ENCODE measurements around the gene MACO1.

The MACO1 gene

DNA sequence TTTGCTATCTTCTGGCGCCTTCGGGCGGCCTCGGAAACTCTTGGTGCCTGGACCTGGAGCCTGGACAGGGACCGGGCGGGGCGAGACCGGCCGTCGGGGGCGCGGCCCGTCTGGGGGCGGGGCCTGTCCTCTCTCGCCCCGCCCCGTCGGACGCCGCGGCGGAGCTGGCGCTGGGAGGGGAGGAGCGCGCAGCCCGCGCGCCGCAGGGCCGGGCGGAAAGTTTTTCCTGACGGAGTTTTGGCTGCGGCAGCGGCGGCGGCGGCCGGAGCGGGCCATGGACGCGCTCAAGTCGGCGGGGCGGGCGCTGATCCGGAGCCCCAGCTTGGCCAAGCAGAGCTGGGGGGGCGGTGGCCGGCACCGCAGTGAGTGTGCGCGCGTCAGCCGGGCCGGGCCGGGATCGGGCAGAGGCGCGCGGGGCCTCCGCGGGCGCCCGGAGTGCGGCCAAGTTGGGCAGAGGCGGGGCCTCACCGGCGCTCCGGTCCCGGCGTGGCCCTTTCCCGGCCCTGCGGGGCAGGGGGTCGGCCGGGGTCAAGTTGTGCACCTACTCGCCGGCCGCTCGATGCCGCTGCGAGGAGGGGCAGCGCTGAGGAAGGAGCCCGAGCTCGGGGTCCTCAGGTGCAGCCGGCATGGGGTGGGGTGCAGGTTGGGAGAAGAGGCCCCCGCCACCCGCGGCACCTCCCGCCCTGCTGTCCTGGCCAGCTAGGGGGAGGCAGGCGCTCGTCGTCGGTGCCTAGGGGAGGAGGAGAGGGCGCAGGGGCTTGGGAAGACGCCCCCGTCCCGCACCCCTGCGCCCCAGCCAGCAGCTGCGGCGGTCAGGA is 112.9 kb downstream of the MACO1 start, which contains the start of gene LDLRAP1:
LDLRAP1 (plus strand) TSS at position 182 of the 818 bp plus-strand sequence; CDS start at position 275, 93 bp downstream.
- DNase-seq (peak; percentile 76), ATAC-seq (peak; percentile 83)

DNA sequence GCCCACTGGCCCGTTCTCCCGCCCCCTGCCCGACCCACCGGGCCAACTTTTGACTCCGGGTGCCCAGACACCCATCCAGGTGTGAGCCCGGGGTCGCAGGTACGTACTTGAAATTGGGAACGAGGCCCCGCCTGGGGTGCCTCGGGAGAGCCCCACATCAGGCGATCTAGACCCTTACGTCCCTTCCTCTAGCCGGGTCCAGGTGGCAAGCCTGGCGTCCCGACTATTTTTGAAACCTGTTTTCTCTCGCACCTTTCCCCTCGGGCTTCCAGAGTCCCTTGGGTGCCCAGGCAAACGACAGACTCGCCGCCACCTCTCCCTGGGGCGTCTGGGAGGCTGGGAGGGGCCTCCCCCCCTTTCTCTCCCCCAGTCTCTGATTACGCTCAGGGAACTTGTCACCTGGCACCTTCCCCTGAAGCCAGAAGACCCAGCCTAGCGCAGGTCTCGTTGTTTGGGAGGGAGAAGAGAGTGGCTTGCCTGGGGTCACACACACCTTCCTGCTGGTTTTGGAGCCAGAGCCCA is 113.6 kb downstream of the MACO1 start:
- no peak for ATAC-seq
- DNase-seq, result no peak

DNA sequence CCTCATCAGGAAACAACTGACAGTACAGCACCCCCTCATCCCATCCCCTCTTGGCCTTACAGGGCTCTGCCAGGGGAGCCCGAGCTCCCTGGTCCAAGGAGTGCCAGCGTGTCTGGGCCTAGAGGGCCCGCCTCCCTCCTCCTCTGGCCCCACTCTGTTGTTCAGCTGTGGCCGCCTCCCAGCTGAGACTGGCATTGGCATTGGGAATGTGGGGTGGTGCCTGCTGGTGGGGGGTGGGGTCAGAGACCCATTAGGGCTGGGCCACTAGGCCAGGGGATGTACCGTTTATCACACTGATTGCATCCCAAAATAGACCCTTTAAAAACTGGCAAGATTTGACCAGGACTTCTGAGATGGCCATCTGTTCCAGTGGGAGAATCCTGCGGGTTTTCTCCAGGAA is 114.1 kb downstream of the MACO1 start:
- DNase-seq, result no peak
- no peak for ATAC-seq

DNA sequence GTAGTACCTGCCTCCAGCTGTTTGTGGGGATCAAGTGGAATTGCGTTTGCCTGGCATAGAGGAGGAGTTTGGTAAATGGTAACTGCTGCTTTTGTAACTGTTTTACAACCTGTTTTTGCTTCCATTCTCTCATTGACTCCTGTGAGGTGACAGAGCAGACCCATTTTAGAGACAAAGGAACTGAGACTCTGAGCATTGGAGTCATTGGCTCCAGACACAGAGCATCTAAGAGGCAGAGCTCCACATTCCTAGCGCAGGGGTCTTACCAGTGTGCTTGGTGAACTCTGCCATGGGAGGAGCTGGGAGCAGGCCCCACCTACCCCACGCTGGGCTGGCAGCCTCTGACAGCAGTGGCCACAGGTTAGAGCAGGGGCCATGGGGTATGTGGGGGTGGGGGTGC is 115.1 kb downstream of the MACO1 start:
- ATAC-seq, result no peak
- no peak for DNase-seq

DNA sequence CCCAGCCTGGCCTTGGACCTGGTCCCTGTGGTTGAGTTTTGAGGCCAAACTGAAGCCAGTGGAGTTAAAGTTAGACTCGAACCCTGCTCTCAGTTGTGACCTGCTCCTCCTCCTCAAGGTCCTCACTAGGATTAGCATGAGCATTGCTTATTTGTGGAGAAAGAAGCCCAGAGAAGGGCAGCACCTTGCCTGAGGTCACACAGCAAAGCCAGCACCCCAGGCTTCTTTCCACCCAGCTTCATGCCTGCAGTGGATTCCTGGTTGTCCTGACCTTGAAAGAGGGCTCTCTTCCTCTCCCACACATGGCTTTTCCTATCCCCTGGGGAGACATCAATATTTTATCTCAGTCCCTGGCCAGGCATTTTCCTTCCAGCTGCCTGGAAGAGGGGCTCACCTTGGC is 115.5 kb downstream of the MACO1 start:
- ATAC-seq (no peak), DNase-seq (no peak)

DNA sequence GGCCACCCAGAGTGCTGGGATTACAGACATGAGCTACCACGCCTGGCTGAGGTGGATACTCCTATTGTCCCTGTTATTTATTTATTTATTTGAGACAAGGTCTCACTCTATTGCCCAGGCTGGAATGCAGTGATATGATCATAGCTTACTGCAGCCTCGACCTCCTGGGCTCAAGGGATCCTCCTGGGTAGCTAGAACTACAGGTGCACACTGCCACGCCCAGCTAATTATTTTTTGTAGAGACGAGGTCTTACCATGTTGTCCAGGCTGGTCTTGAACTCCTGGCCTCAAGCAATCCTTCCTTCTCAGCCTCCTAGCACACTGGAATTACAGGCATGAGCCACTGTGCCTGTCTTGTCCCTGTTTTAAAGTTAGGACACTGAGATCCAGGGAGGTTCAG is 117.9 kb downstream of the MACO1 start:
- ATAC-seq, result no peak
- no peak for DNase-seq

DNA sequence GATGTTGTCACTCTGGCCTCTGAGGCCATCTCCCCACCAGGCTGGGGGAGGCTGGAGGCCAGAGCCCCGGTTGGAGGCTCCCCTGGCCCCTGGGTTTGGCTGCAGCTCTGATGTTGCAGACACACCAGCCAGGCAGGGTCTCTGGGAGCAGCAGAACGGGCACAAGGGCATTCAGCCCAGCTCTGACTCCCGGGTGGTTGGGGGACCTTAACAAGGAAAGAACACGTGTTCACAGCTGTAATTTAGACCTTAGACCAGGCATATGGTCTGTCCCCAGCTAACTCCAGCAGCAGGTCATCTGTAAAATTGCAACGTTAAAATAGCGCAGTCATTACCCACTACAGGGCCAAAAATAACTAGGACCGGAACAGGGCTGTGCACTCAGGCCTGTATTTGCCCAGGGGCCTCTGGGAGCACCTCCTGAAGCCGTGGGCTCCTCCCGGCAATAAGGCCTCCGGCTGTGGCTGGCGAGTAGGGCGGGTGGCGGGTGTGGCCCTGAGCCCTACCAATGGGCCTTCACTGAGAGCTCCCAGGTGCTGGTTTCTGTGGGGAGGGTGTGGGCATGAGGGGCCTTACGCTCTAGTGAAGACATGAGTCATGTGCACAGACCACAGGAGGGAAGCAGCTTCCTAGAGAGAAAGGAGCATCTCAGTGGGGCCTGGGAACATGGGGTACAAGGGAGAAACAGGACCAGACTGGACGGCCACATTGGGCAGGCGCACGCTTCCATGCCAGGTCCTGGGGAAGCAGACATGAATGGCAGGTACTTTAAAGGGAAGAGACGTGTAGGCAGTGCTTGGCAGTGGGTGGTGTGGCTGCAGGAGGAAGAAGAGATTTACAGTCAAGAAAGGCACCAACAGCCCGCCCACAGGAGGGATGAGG is 118.8 kb downstream of the MACO1 start:
- ATAC-seq (peak; percentile 98), DNase-seq (peak; percentile 88)
